HUES6 (cell line): ENCODE measurements around the gene STARD13.
"Not testable (repeated sequence)": the region's sequence is repeated elsewhere in the genome, so short reads cannot be mapped to it uniquely, and the experiment has no call there.

Experiments
- H3K27ac ChIP-seq: 2 replicates; pipeline ENCODE4 v1.7.0; 2013; ENCODE audit warnings: low read depth, mild to moderate bottlenecking, low read length, inconsistent platforms
- H3K27me3 ChIP-seq: 2 replicates; pipeline ENCODE4 v1.6.1; 2013; ENCODE audit warnings: low read length; ENCODE audit not compliant: control insufficient read depth, insufficient read depth
- H3K36me3 ChIP-seq: 2 replicates; pipeline ENCODE4 v1.6.1; 2013; ENCODE audit warnings: low read length; ENCODE audit not compliant: control insufficient read depth, insufficient read depth
- H3K4me1 ChIP-seq: 2 replicates; pipeline ENCODE4 v1.6.1; 2013; ENCODE audit warnings: low read length; ENCODE audit not compliant: control insufficient read depth, insufficient read depth
- H3K4me3 ChIP-seq: 2 replicates; pipeline ENCODE4 v1.5.1; 2013; ENCODE audit warnings: low read depth, low read length
- H3K9ac ChIP-seq: one replicate; pipeline ENCODE4 v1.6.1; 2013; ENCODE audit warnings: mild to moderate bottlenecking, low read length
- H3K9me3 ChIP-seq: 2 replicates; pipeline ENCODE4 v1.6.1; 2013; ENCODE audit warnings: low read depth, low read length; ENCODE audit not compliant: control insufficient read depth, insufficient read depth

Gene STARD13

DNA sequence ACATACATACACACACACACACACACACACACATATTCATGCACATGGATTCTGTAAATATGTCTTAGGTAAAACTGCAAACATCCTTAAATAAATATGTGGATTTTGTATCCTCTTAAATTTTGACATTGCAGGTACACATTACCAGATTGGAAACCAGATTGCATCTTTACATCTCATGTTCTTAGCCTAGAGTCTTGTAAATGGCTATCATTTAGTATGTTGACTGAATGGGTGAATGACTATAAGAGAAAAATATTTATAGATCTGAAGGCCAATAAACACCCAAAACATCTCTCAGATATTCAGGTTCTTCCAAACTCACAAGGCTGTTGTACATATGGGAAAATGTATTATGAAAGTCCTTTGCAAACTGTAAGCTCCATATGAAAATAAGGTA lies 104.3 kb downstream of the STARD13 start:
- peaks cover 21% of the 10 kb centered on the region for H3K4me1 ChIP-seq
- peaks cover 60% of the 10 kb centered on the region for H3K27me3 ChIP-seq
- H3K9me3 ChIP-seq: no peaks in the 10 kb centered on the region
- H3K36me3 ChIP-seq: no peaks in the 10 kb centered on the region
- H3K4me3 ChIP-seq: no peak overlapping the region
- H3K27ac ChIP-seq: no peak overlapping the region
- no peak overlapping the region for H3K9ac ChIP-seq

DNA sequence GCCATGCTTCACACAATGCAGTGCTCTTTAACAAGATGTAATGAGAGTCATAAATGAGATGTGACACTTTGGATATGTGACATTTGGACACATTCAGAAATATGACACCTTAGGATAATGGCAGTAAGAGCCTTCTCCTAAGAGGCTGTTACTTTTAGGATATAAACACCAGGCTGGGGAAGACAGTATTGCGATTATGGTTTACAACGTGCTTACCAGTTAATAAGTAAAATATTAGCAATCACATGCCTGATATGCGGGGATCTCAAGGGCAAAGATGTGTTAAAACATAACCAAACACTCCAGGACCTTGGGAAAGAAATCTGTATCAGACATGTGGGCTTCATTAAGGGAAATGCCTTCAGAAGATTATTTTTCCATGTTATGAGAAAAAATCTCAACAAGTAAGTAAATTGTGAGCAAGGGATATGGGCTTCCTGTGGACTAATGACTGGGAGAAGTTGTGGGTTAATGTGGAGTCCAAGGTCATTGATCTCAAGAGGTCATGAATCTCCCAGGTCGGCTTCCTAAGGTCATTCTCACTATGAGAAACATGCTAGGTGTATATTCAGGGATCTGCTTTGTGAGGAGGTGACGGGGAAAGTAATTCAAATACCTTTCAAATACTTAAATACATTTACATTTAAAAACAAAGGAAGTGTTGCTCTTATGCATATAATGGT lies 105.3 kb downstream of the STARD13 start:
- no peak overlapping the region for H3K9ac ChIP-seq
- no peak overlapping the region for H3K4me3 ChIP-seq
- H3K27ac ChIP-seq: no peak overlapping the region
- H3K36me3 ChIP-seq: no peaks in the 10 kb centered on the region
- H3K27me3 ChIP-seq: peaks cover 67% of the 10 kb centered on the region
- peaks cover 12% of the 10 kb centered on the region for H3K4me1 ChIP-seq
- H3K9me3 ChIP-seq: no peaks in the 10 kb centered on the region

DNA sequence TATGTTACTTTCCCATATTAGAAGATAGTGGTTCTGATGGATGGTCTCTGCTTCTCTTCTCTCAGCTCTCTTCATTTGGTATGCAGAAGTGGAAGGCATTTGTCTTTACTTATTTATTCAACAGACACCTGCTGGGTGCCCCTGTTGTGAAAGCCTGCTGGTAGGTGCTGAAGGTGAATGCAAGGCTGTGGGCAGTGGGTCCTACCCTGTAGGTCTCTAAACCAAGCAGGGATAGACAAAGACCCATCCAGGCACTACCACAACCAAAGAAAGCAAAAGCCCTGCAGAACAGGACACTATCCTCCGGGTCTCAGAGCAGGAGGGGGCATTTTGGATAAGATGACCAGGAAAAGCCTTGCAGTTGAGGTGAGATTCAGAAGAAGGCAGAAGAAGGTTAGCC lies 106.1 kb downstream of the STARD13 start:
- Histone ChIP-seq H3K27me3 (peaks cover 67% of the 10 kb centered on the region), H3K27ac (no peak overlapping the region), H3K4me3 (no peak overlapping the region), H3K36me3 (no peaks in the 10 kb centered on the region), H3K9me3 (no peaks in the 10 kb centered on the region), H3K4me1 (peaks cover 12% of the 10 kb centered on the region), H3K9ac (no peak overlapping the region)

DNA sequence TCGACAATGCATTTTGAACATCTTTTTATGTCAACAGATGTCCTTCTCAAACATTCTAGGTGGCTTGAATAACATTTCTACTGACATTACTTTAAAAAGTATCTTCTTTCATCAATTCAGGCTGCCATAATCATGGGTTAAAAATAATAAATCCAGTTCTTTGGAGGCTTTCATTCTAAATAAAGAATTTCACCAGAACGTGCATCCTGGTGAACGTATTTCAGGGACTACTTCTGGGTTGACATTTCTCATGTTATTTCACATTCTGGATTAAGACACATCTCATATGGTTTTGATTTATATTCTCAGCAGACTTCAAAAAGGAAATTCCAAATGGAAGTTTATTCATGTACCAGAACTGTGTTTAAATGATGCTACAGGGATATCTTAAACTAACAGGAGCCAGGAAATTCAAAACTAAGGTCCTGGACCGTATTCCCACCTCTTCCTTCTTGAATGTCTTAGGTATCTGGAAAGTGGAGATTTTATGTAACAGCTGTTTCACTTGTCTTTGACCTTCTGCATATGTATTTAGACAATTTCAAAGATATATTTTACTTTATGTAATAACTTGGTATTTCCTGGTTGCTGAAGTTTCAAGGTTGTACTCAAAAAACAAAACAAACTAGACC lies 107.2 kb downstream of the STARD13 start:
- peaks cover 67% of the 10 kb centered on the region for H3K27me3 ChIP-seq
- no peaks in the 10 kb centered on the region for H3K9me3 ChIP-seq
- no peak overlapping the region for H3K9ac ChIP-seq
- no peak overlapping the region for H3K4me3 ChIP-seq
- no peak overlapping the region for H3K27ac ChIP-seq
- no peaks in the 10 kb centered on the region for H3K36me3 ChIP-seq
- peaks cover 12% of the 10 kb centered on the region for H3K4me1 ChIP-seq

DNA sequence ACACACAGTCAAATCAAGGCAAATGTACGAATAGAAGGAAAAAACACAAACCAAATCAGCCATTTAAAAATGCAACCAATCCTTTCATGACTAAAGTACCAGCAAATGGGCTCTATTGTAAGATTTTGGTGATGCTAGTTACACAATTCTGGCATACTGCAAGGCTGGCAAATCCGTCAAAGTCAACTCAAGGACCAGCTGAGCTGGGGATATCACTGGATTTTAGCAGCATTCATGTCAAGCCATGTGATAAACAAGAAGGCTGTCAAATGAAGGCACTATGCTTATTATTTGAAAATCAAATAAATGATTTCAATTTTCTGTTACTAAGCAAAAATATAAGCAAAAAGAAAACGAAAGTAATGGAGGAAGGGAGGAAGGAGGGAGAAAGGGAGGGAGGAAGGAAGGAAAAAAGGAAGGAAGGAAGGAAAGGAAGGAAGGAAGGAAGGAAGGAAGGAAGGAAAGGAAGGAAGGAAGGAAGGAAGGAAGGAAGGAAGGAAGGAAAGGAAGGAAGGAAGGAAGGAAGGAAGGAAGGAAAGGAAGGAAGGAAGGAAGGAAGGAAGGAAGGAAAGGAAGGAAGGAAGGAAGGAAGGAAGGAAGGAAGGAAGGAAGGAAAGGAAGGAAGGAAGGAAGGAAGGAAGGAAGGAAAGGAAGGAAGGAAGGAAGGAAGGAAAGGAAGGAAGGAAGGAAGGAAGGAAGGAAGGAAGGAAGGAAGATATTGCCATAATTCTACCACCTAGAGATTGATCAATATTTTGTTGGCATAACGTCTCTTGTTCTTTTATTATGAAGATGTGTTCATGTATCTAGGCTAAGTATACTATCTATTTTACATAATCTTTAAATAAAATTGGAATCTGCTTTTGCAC lies 108.0 kb downstream of the STARD13 start:
- Histone ChIP-seq H3K4me1 (peaks cover 12% of the 10 kb centered on the region), H3K27me3 (peaks cover 61% of the 10 kb centered on the region)
- H3K4me3 ChIP-seq, H3K9me3 ChIP-seq, H3K9ac ChIP-seq, H3K36me3 ChIP-seq, H3K27ac ChIP-seq: not testable (repeated sequence)

DNA sequence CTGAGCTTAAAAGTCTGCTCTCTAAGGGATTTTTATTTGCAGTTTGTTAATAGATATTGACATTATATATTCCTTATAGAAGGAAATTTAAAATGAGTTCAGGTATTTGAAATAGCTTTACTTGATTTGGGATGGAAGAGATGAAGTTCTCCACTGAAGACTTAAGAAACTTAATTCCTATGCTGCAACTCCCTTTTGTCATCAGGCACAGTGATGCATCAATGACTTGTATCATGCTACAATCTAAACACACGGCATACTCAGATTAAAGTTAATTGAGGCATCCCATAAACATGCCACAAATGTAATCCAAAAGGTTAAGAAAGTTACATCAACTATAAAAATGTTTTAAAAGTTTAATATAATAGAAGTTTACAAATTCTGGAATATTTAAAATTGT lies 109.0 kb downstream of the STARD13 start:
- H3K36me3 ChIP-seq: no peaks in the 10 kb centered on the region
- no peak overlapping the region for H3K4me3 ChIP-seq
- H3K9ac ChIP-seq: no peak overlapping the region
- H3K9me3 ChIP-seq: no peaks in the 10 kb centered on the region
- H3K27ac ChIP-seq: no peak overlapping the region
- H3K27me3 ChIP-seq: peaks cover 51% of the 10 kb centered on the region
- H3K4me1 ChIP-seq: peaks cover 12% of the 10 kb centered on the region

DNA sequence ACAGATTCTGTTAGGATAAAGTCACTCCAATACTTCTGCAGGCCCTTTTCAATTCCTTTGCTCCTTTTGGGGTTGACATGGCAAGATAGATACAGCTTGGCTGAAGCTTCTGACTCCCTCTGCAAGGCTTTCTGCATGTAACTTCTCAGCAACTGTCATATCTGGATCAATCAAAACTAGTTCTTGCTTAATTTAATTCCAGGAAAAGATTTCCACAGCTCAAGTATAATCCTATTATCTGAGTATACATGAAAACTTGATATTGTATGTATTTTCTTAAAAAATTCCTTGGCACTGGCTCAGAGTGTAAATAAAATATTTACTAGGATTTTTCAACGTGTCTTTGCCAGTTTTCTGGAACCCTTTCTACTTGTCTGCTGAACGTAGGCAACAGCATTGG lies 109.6 kb downstream of the STARD13 start:
- Histone ChIP-seq H3K27me3 (peaks cover 48% of the 10 kb centered on the region), H3K4me3 (no peak overlapping the region), H3K9me3 (no peaks in the 10 kb centered on the region), H3K4me1 (peaks cover 12% of the 10 kb centered on the region), H3K36me3 (no peaks in the 10 kb centered on the region), H3K27ac (no peak overlapping the region), H3K9ac (no peak overlapping the region)

DNA sequence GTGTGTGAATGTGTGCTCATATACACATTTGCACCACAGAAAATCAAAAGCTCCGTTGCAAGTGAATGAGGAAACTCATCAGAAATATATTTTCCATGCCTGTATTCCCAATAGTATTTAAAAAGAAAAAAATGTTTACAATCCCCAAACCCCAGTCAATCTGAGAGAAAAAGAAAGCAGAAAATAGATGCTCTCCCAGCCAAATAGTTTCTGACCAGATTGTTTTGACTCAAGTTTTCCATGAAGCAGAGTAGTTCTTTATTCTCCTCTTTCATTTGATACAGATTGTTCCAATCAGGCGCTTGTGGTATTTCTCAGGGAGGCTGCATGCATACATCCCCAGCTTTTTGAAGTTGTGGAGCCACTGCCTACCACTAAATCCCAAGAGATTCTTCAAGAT lies 110.6 kb downstream of the STARD13 start:
- peaks cover 4% of the 10 kb centered on the region for H3K4me1 ChIP-seq
- no peak overlapping the region for H3K9ac ChIP-seq
- no peaks in the 10 kb centered on the region for H3K36me3 ChIP-seq
- H3K9me3 ChIP-seq: no peaks in the 10 kb centered on the region
- H3K4me3 ChIP-seq: no peak overlapping the region
- peaks cover 38% of the 10 kb centered on the region for H3K27me3 ChIP-seq
- no peak overlapping the region for H3K27ac ChIP-seq

DNA sequence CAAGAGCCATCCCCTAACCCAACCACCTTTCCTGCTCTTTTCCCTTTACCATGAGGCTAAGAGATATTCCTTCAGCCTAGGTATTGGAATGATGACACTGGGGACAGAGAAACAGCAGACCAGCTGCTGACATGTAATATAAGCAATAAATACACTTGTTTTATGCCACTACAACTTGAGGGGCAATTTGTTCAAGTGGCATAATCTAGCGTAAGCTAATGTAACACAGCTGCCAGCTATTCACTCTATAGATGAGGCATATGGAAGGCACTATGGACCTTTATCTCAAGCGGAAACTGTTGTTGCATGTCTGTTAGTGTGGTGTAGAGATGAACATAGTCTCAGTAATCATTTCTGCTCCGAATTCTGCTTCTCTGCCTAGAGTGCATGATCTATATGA lies 111.1 kb downstream of the STARD13 start:
- Histone ChIP-seq H3K9ac (no peak overlapping the region), H3K27me3 (peaks cover 34% of the 10 kb centered on the region), H3K4me1 (no peaks in the 10 kb centered on the region), H3K9me3 (no peaks in the 10 kb centered on the region), H3K36me3 (no peaks in the 10 kb centered on the region), H3K27ac (no peak overlapping the region), H3K4me3 (no peak overlapping the region)

DNA sequence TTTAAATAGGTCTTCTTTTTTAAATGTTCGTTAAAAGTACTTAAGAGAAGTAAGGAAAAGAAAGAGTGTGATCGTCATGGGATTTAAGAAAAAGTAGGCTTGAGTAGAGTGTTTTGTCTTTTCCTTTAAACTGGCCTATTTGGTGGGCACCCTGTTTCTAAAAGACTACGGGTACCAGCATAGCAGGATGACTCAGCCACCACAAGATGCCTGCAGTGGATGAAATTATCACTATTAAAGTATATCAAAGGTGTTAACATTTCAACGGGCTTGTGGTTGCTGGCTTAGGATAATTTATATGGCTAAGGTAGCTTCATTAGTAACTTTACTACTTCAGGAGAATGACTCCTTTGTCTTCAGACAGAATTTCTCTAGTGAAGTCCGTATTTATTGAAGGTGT lies 112.6 kb downstream of the STARD13 start:
- no peaks in the 10 kb centered on the region for H3K9me3 ChIP-seq
- H3K27me3 ChIP-seq: peaks cover 19% of the 10 kb centered on the region
- no peaks in the 10 kb centered on the region for H3K36me3 ChIP-seq
- no peak overlapping the region for H3K4me3 ChIP-seq
- no peak overlapping the region for H3K9ac ChIP-seq
- H3K27ac ChIP-seq: no peak overlapping the region
- H3K4me1 ChIP-seq: no peaks in the 10 kb centered on the region

DNA sequence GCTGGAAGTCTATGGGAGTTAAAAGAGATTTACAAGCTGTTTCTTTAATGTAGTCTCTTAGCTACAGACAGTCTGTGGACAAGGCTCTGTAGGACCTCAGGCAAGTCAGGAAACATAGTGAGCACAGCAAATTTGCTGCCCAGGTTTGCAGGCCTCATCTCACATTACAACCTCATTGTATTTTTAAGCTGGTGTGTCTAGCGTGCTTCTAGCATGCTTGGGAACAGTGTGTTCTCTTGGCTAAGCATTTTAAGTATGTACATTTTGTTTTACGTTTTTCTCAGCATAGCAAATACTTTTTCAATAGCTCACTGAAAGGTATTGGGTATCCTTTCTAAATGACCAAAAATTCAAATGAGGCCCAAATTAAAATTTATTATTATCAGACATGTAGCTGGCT lies 113.2 kb downstream of the STARD13 start:
- H3K27me3 ChIP-seq: peaks cover 16% of the 10 kb centered on the region; the same call in 1 of the 2 replicates
- no peak overlapping the region for H3K4me3 ChIP-seq
- no peak overlapping the region for H3K9ac ChIP-seq
- H3K36me3 ChIP-seq: no peaks in the 10 kb centered on the region
- H3K27ac ChIP-seq: no peak overlapping the region
- no peaks in the 10 kb centered on the region for H3K9me3 ChIP-seq
- no peaks in the 10 kb centered on the region for H3K4me1 ChIP-seq
